GM13977 (cell line): ENCODE results near the gene CCNT2.

Experiments
- DNase-seq: peaks from one replicate; pipeline ENCODE4 v3.0.0; 2012; ENCODE audit warnings: low spot score
- CTCF ChIP-seq: IDR thresholded peaks from 2 replicates; pipeline ENCODE4 v1.5.1; 2012; ENCODE audit warnings: mild to moderate bottlenecking, control low read depth; ENCODE audit not compliant: insufficient read depth; ENCODE audit errors: extremely low read depth, missing control alignments
- in situ Hi-C: fragments of 300-500 bp; cut with MboI; formaldehyde crosslinking; loops from one replicate; pipeline ENCODE4 v1.12.0; 2022; ENCODE audit warnings: low sequenced_read_pairs, low pct_unique_long_range_greater_than_20kb, mixed read lengths, inconsistent platforms; ENCODE audit not compliant: unreplicated experiment

Gene CCNT2

DNA sequence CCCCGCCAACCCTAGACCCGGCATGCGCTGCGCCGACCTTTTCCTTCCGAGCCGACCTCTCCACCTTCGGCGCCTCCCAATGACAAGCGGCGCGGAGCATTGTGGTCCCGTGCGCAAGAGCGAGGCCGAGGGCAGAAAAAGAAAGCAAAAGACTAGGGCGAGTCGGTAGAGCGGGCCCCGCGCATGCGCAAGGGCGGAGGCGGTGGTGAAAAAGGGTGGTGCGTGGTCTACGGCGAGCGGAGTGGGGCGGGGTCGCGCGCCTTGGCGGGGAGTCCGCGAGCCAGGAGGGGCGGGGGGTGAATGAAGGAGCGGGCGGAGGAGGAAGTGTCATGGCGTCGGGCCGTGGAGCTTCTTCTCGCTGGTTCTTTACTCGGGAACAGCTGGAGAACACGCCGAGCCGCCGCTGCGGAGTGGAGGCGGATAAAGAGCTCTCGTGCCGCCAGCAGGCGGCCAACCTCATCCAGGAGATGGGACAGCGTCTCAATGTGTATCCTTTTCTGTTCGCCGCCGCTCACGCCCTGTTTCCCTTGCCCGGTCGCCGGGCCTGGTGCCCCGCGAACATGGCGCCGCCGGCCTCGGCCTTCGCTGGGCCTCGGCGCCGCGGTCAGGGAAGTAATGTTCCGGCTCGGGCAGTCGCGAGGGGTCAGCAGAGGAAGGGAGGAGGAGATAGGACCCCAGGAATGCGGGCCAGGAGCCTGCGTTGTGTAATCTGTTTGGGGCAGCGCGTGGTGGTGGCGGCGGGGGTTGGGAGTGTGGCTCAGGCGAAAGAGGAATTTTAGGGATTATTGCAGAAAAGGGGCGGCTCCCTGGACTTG, at the start of gene CCNT2:
Gene CCNT2 (plus strand): TSS at position 297 of the 815 bp plus-strand sequence. CDS start 33 bp downstream, at position 330.
- TF ChIP-seq CTCF: no peak
- DNase-seq: peak; percentile 97
- in situ Hi-C loops: no loop called here

GRCh38 chr2:134869946-134870736, 48.5 kb upstream of the CCNT2 start:
- in situ Hi-C loops: no loop called here
- DNase-seq: no peak
- no peak for TF ChIP-seq CTCF

GRCh38 chr2:134873152-134873551, 45.5 kb upstream of the CCNT2 start:
- no peak for DNase-seq
- in situ Hi-C loops: no loop called here
- no peak for TF ChIP-seq CTCF

- DNase-seq: no peak
- in situ Hi-C loops: no loop called here
- no peak for TF ChIP-seq CTCF
Measured at GRCh38 chr2:134875309-134875708, 43.3 kb upstream of the CCNT2 start.

GRCh38 chr2:134882773-134883172, 35.8 kb upstream of the CCNT2 start:
- DNase-seq: no peak
- in situ Hi-C loops: no loop called here
- no peak for TF ChIP-seq CTCF

GRCh38 chr2:134883552-134884293, 34.9 kb upstream of the CCNT2 start:
- no peak for DNase-seq
- in situ Hi-C loops: no loop called here
- no peak for TF ChIP-seq CTCF
